ENCODE measurements around the gene MED8.
A peak's percentile ranks its signal among the peaks of the same experiment; 100 is the strongest.

The MED8 gene

GRCh38 chr1:43363283-43363934 is 26.2 kb downstream of the MED8 start:
- TF ChIP-seq, protein P1, sequence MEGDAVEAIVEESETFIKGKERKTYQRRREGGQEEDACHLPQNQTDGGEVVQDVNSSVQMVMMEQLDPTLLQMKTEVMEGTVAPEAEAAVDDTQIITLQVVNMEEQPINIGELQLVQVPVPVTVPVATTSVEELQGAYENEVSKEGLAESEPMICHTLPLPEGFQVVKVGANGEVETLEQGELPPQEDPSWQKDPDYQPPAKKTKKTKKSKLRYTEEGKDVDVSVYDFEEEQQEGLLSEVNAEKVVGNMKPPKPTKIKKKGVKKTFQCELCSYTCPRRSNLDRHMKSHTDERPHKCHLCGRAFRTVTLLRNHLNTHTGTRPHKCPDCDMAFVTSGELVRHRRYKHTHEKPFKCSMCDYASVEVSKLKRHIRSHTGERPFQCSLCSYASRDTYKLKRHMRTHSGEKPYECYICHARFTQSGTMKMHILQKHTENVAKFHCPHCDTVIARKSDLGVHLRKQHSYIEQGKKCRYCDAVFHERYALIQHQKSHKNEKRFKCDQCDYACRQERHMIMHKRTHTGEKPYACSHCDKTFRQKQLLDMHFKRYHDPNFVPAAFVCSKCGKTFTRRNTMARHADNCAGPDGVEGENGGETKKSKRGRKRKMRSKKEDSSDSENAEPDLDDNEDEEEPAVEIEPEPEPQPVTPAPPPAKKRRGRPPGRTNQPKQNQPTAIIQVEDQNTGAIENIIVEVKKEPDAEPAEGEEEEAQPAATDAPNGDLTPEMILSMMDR (conservative IDR thresholded peaks at IDR 0.05) = no peak
- H3K27ac ChIP-seq = no peak overlapping the region

DNA sequence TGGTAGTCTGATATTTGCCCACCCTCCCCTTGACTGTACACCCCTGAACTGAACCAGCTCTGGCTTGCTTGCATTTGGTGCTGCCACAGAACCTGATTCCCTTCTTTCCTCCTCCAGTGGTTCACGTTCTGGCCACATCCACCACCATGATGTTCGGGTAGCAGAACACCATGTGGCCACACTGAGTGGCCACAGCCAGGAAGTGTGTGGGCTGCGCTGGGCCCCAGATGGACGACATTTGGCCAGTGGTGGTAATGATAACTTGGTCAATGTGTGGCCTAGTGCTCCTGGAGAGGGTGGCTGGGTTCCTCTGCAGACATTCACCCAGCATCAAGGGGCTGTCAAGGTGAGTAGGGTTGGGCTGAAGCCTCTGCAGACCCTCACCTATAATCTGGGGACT is 29.0 kb downstream of the MED8 start:
- peak overlapping the region; percentile 87; the same call in 1 of the 2 replicates for H3K27ac ChIP-seq
- TF ChIP-seq, protein P1 (conservative IDR thresholded peaks at IDR 0.05) = no peak

DNA sequence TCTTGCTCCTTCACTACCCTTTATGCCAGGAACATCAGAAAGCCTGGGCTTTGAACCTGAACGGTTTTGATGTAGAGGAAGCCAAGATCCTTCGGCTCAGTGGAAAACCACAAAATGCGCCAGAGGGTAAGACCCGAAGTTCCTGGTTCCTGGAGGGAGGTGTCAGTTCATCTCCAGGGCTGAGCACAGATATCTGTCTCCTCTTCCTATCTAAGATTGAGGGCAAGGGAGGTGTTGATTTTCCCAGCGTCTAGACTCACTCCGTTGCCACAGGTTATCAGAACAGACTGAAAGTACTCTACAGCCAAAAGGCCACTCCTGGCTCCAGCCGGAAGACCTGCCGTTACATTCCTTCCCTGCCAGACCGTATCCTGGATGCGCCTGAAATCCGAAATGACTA is 29.9 kb downstream of the MED8 start:
- TF ChIP-seq, protein P1 (conservative IDR thresholded peaks at IDR 0.05) = no peak
- H3K27ac ChIP-seq = peak overlapping the region; percentile 87; the same call in 1 of the 2 replicates

DNA sequence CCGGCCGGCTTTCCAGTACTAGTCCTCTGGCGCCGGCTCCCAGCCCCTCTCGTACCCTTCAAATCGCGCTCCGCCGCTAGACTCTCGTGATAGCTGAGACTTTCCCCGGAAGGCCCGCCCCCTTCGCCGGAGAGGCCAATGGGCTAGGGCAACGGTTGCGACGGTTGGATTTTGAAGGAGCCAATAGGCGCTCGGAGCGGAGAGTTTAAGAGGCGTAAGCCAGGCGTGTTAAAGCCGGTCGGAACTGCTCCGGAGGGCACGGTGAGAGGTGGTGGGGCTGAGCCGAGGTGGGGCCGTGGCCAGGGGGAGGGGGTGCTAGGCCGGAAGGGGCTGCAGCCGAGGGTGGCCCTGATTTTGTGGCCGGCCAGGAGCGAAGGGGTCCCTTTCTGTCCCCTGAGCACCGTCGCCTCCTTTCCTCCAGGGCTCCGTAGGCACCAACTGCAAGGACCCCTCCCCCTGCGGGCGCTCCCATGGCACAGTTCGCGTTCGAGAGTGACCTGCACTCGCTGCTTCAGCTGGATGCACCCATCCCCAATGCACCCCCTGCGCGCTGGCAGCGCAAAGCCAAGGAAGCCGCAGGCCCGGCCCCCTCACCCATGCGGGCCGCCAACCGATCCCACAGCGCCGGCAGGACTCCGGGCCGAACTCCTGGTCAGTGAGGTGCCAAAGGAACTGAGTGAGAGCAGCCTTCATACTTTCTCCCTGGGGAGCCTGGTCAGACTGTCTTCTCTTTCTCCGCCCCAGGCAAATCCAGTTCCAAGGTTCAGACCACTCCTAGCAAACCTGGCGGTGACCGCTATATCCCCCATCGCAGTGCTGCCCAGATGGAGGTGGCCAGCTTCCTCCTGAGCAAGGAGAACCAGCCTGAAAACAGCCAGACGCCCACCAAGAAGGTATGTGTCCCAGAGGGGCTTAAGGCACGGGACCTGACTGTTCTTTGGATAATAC is 30.6 kb downstream of the MED8 start, which contains the start of gene CDC20:
Gene CDC20 (plus strand): TSS at position 236 of the 948 bp plus-strand sequence. CDS start 235 bp downstream, at position 471.
- peak within 1 kb of the TSS; percentile 87 for H3K27ac ChIP-seq
- TF ChIP-seq, protein P1 (conservative IDR thresholded peaks at IDR 0.05) = no peak

DNA sequence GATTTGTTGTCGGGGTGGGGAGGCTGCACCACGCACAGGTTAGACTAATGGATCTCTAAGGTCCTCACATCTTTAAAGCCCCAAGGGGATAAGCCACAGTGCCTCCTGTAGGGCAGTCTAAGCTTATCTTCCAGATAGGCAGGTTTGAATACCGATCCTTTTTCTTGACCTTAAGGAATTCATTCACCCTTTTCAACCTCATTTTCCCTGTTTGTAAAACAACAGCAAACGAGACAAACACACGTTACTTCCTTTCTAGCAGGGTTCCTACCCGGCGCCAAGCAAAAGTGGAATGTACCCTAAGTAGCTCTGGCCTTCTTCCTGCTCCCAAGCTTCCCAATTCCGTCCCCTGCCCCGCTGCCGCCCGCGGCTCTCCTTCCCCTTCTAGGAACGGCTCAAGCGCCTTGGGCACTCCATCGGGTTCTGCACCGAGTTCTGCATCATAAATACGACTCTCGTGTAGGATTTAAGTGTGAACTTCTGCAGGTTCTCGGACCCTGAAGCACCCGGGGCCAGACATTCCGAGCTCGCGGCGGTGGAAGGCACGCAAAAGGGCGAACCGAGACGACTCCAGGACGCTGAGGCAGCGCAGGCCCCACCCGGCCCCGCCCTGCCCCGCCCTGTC is 31.4 kb downstream of the MED8 start:
- peak overlapping the region; percentile 87 for H3K27ac ChIP-seq
- TF ChIP-seq, protein P1 (conservative IDR thresholded peaks at IDR 0.05) = peak; percentile 62

DNA sequence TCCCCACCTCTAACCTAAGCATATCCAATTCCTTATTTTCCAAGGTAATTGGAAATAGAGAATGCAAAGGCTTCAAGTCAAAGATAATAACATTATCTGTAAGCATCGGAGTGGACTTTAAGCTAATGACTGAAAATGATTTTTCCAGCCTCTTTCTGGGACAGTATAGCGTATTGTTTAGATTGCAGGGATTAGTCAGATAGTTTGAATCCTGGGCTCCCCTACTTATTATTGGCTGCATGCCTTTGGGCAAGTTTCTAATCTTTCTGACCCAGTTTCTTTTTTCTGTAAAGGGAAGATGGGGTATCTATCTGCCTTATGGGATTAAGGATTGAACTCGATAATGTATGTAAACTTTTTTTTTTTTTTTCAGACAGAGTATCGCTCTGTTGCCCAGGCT is 32.3 kb downstream of the MED8 start:
- peak overlapping the region; percentile 87 for H3K27ac ChIP-seq
- TF ChIP-seq, protein P1 (conservative IDR thresholded peaks at IDR 0.05) = no peak

DNA sequence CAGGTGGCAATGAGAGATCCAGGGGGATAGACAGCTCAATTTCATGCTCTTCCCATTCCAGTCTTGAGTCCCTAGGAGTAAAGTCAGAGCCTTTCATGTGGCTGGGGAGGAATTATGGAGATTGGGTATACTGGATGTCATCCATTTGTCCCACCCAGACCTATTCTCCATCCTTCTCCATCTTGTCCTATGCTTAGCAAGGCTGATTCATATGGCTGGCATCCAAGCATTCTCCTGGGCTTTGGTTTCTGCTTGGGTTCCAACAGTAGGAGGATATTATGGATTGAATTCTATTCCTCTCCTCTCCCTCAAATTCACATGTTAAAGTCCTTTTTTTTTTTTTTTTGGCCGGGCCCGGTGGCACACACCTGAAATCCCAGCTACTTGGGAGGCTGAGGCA is 34.7 kb downstream of the MED8 start:
- H3K27ac ChIP-seq = no peak overlapping the region
- TF ChIP-seq, protein P1 (conservative IDR thresholded peaks at IDR 0.05) = no peak

Data from VCaP (cell line).